ENCODE measurements around the gene ALOX5AP. TPM values are rescaled to one million over a fixed set of nuclear protein-coding genes. Genes with fewer than 3 reads are reported as not detected.

The ALOX5AP gene
- total RNA-seq, 1 experiment from 2014 or later: 1.1 TPM

GRCh38 chr13:30715837-30716236, 19.5 kb upstream of the ALOX5AP start:
- no peak overlapping the region for H3K4me3 Mint-ChIP-seq (ENCODE audit: unreplicated experiment)
- Histone ChIP-seq H3K4me3 (ENCODE audit: low read depth, low read length) (no peak overlapping the region), H3K27me3 (replicated peaks; ENCODE audit: control insufficient read depth, insufficient read depth, low read length) (no peaks in the 10 kb centered on the region), H3K9me3 (no peaks in the 10 kb centered on the region), H3K4me1 (no peaks in the 10 kb centered on the region), H3K36me3 (ENCODE audit: control insufficient read depth, insufficient read depth, low read length) (no peaks in the 10 kb centered on the region)
- TF ChIP-seq CTCF (IDR thresholded peaks at IDR 0.05; ENCODE audit: insufficient read depth in 1 of 2, low read depth in 1 of 2, low read length in 1 of 2, severe bottlenecking in 1 of 2, unreplicated experiment in 1 of 2): no peak
- ChIA-PET CTCF (no interaction called here), POLR2A (no interaction called here)
- no peak overlapping the region for H3K27ac Mint-ChIP-seq (ENCODE audit: unreplicated experiment)
- no peaks in the 10 kb centered on the region for H3K4me1 Mint-ChIP-seq (ENCODE audit: low read depth, unreplicated experiment)
- no peaks in the 10 kb centered on the region for H3K27me3 Mint-ChIP-seq (ENCODE audit: insufficient read depth, unreplicated experiment)
- intact Hi-C loops (cut with micrococcal nuclease; ENCODE audit: unreplicated experiment): no loop called here
- no peaks in the 10 kb centered on the region for H3K9me3 Mint-ChIP-seq (ENCODE audit: unreplicated experiment)
- no TSS peak for BruUV-seq (replicated peaks)
- no peak for DNase-seq
- no peaks in the 10 kb centered on the region for H3K36me3 Mint-ChIP-seq (ENCODE audit: insufficient read depth, unreplicated experiment)

- CTCF ChIA-PET: interaction anchor here (1.3 kb wide), 1 partner anchor 12 kb away, joined by 3 read pairs; no protein-coding TSS in a partner anchor
- Mint-ChIP-seq H3K9me3 (ENCODE audit: unreplicated experiment) (no peaks in the 10 kb centered on the region), H3K36me3 (ENCODE audit: insufficient read depth, unreplicated experiment) (no peaks in the 10 kb centered on the region)
Observed at GRCh38 chr13:30718661-30719524, 16.4 kb upstream of the ALOX5AP start.

GRCh38 chr13:30719525-30719914, 15.8 kb upstream of the ALOX5AP start:
- no peaks in the 10 kb centered on the region for H3K9me3 Mint-ChIP-seq (ENCODE audit: unreplicated experiment)
- Histone ChIP-seq H3K4me1 (no peaks in the 10 kb centered on the region), H3K27me3 (replicated peaks; ENCODE audit: control insufficient read depth, insufficient read depth, low read length) (no peaks in the 10 kb centered on the region), H3K36me3 (ENCODE audit: control insufficient read depth, insufficient read depth, low read length) (no peaks in the 10 kb centered on the region), H3K4me3 (ENCODE audit: low read depth, low read length) (no peak overlapping the region), H3K9me3 (no peaks in the 10 kb centered on the region)
- BruUV-seq (replicated peaks): no TSS peak
- no peaks in the 10 kb centered on the region for H3K27me3 Mint-ChIP-seq (ENCODE audit: insufficient read depth, unreplicated experiment)
- no peaks in the 10 kb centered on the region for H3K36me3 Mint-ChIP-seq (ENCODE audit: insufficient read depth, unreplicated experiment)
- H3K4me1 Mint-ChIP-seq (ENCODE audit: low read depth, unreplicated experiment): no peaks in the 10 kb centered on the region
- no peak overlapping the region for H3K4me3 Mint-ChIP-seq (ENCODE audit: unreplicated experiment)
- intact Hi-C loops (cut with micrococcal nuclease; ENCODE audit: unreplicated experiment): no loop called here
- no peak for TF ChIP-seq CTCF (IDR thresholded peaks at IDR 0.05; ENCODE audit: insufficient read depth in 1 of 2, low read depth in 1 of 2, low read length in 1 of 2, severe bottlenecking in 1 of 2, unreplicated experiment in 1 of 2)
- ChIA-PET CTCF (interaction anchor here (1.3 kb wide), 1 partner anchor 12 kb away, joined by 3 read pairs; no protein-coding TSS in a partner anchor), POLR2A (no interaction called here)
- no peak overlapping the region for H3K27ac Mint-ChIP-seq (ENCODE audit: unreplicated experiment)
- no peak for DNase-seq

More at GRCh38 chr13:30718661-30719524, 16.4 kb upstream of the ALOX5AP start:
- Histone ChIP-seq H3K4me3 (ENCODE audit: low read depth, low read length) (no peak overlapping the region), H3K27me3 (replicated peaks; ENCODE audit: control insufficient read depth, insufficient read depth, low read length) (no peaks in the 10 kb centered on the region), H3K9me3 (no peaks in the 10 kb centered on the region), H3K36me3 (ENCODE audit: control insufficient read depth, insufficient read depth, low read length) (no peaks in the 10 kb centered on the region), H3K4me1 (no peaks in the 10 kb centered on the region)
- no peak overlapping the region for H3K4me3 Mint-ChIP-seq (ENCODE audit: unreplicated experiment)
- H3K27ac Mint-ChIP-seq (ENCODE audit: unreplicated experiment): no peak overlapping the region
- POLR2A ChIA-PET: no interaction called here
- intact Hi-C loops (cut with micrococcal nuclease; ENCODE audit: unreplicated experiment): no loop called here
- DNase-seq: no peak
- BruUV-seq (replicated peaks): no TSS peak
- no peak for TF ChIP-seq CTCF (IDR thresholded peaks at IDR 0.05; ENCODE audit: insufficient read depth in 1 of 2, low read depth in 1 of 2, low read length in 1 of 2, severe bottlenecking in 1 of 2, unreplicated experiment in 1 of 2)
- no peaks in the 10 kb centered on the region for H3K4me1 Mint-ChIP-seq (ENCODE audit: low read depth, unreplicated experiment)
- no peaks in the 10 kb centered on the region for H3K27me3 Mint-ChIP-seq (ENCODE audit: insufficient read depth, unreplicated experiment)
